Measurements from ENCODE around the gene LDLRAD4.

The LDLRAD4 gene

DNA sequence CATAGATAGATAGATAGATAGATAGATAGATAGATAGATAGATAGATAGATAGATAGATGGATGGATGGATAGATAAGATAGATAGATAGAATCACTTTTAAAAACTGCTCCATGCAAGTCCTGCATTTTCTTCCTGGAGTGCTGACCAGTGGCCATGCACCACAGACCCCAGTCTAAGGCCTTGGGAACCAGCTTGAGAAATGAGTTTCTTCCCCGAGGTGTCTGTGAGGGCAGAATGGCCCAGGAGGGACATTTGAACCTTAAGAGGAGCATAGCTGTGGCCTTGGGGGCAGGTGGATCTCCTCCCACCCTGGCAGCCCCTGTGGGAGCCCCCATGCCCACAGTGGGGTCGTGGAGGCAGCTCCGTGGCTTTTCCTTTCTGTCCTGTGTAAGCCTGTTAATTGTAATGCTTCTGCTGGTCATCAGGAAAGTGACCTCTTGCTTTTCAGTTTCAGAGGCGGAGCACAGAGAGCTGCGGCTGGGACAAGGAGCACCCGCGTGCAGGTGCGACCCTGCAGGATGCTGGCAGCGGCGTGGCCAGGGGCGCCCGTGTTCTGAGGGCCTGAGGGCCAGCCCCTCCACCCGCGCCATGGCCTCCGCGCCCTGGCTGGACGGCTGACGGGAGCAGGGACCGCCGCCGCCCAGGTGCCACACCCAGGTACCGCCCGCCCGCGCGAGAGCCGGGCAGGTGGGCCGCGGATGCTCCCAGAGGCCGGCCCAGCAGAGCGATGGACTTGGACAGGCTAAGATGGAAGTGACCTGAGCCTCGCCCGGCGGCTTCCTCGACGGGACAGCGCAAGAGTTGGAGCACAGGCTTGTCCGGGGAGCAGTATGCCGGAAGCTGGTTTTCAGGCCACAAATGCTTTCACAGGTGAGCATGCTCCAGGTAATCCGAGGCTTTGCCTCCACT lies 168.6 kb downstream of the LDLRAD4 start:
- DNase-seq (ENCODE audit: low spot score), result no peak

DNA sequence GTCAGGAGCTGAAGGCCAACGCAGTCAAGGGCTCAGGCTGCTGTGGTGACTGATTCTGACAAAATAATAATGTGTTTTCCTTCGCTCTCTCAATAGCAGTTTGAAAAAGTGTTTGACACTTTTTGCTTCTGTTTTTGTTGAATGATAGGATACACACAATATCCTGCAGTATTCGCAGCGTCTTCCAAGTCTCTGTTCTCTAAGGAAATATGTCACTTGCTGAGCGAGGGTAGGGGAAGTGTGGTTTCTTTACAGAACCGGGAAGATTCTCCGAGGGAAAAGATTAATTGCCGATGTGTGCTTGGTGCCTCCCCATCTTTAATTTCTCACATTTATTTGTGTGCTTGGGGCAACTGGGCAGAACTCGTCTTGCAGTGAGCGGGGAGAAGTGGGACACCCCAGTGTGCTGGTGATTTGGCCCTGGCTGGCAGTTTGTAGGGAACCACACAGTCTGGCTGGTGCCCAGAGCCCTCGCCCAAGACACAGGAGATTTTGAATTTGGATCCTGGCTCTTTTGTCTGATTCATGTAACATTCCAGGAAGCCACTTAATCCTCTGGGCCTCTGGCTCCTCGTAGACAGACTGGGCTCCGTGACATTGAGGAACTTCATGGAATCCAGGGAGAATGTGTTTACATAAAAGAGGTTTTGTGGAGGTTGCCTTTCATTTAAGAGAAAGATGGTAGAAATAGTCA lies 169.4 kb downstream of the LDLRAD4 start:
- DNase-seq (ENCODE audit: low spot score), result no peak

DNA sequence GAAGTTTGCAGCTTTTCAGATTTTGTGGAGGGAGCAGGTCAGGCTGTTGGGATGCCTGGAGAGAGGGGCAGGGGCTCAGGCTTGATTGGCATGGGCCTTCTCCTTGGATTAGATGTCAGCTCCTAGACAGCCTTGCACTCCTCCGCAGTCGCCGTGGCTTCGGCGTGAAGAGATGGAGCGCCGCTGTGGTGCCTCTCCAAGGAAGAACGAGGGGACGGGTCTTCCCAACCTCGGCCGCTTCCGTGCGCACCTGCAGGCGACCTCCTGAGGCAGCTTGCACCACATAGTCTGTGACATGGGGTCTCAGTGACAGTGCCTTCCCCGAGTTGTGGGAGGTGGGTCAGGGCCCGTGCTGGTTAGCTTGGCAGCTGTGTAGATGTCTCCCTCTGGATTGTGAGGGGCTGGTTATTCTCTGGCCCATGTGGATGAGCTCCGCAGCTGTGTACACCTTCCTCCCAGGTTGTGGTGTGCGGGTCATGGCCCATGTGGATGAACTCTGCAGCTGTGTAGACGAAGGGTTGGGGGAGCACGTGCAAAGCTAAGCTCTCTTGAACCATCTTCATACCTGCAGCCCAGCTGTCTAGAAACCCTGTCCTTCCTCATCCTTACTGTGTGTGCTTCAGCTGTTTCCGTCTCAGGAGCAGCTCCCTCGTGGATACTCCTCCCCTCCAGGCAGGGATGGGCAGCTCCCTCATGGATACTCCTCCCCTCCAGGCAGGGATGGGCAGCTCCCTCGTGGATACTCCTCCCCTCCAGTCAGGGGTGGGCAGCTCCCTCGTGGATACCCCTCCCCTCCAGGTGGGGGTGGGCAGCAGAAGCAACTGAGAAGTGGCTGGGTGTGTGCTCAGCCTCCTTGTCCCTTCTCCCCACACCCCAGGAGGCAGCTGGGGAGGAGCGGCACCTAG lies 170.3 kb downstream of the LDLRAD4 start:
- no peak for DNase-seq (ENCODE audit: low spot score)

DNA sequence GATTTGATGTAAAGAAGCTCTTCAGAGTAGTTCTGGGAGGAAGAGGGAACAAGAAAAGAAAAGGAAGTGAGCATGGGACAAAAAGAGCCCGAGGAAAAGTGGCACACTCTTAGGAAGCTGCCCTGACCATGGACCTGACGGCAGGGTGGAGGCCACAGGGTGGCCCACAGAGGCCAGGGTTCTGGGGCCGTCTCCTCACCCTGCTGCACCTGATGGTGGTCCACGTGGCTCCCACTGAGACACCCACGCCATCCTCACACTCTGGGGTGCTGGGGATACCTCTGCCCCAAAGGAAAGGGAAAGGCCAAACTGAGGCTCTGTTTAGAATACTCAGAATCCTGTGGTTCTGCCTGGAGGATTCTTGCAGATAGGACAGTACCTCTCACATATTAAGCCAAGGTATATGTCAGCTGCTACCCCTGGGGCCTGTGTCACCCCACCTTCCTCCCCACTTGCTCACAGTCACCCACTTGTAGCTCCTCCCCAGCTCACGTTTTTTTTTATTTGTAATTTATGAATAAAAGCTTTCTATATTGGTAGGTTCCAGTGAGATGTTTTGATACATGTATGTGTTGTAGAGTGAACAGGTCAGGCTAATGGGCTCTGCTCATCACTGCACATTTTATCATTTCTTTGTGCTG lies 171.1 kb downstream of the LDLRAD4 start:
- no peak for DNase-seq (ENCODE audit: low spot score)

DNA sequence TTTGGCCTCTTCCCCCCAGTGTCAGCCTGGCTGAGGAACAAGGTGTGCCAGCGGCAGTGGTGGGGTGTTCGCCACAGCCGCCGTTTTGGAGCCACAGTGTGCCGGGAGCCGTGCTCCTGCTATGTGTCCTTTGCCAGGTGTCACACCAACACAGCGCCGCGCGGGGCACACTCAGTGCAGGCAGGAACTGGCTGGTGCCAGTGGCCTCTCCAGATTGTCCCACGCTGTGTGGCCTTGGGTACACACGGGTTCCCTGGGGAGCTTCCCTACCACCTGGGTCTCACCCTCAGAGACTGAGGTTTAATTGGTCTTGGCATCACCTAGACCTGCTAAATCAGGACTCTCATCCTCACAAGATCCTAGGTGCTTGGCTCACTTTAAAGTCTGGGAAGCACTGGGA lies 171.6 kb downstream of the LDLRAD4 start:
- DNase-seq (ENCODE audit: low spot score), result no peak

DNA sequence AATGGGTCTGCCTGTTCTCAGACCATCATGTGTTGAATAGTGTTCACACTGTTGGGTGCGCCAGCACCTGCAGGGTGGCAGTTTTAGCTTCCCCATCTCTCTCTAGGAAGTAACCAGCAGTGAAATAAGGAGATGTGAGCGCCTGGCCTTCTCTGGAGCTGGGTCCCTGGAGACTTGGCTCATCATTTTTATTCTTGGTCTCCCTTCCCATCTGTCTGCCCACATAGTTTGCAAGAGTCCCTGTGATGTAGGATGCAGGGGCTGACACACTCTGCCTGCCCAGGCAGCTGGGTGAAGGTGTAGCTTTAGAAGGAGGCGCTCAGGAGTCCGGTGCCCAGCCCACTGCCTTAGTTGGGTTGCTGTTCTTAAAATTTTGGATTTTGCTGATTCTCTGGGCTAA lies 172.2 kb downstream of the LDLRAD4 start:
- no peak for DNase-seq (ENCODE audit: low spot score)

- no peak for DNase-seq (ENCODE audit: low spot score)
These were observed 173.6 kb downstream of the LDLRAD4 start for GRCh38 chr18:13392029-13392750.

DNA sequence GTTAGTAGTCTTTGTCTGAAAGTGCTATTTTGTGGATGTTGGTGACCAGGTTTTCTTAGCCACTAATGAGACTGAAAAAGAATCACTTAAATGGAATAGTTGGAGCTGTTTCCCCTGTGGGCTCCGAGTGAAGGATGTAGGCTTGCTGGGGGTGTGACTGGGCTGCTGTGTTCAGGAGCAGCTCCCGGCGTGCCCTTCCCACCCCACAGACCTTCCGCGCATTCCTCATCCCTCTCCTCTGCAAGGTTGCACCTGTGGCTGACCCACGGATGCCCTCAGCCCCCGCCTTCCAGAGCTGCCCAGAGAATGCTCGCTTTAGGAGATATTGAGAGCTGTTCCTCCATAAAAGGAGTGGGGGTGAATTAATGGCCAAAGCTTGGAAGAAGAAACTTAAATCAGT lies 174.3 kb downstream of the LDLRAD4 start:
- DNase-seq (ENCODE audit: low spot score), result no peak

- no peak for DNase-seq (ENCODE audit: low spot score)
These were observed 174.8 kb downstream of the LDLRAD4 start for GRCh38 chr18:13393338-13393737.

- no peak for DNase-seq (ENCODE audit: low spot score)
These were observed 176.2 kb downstream of the LDLRAD4 start for GRCh38 chr18:13394801-13395200.

GRCh38 chr18:13395577-13395976 lies 177.0 kb downstream of the LDLRAD4 start:
- DNase-seq (ENCODE audit: low spot score), result no peak

DNA sequence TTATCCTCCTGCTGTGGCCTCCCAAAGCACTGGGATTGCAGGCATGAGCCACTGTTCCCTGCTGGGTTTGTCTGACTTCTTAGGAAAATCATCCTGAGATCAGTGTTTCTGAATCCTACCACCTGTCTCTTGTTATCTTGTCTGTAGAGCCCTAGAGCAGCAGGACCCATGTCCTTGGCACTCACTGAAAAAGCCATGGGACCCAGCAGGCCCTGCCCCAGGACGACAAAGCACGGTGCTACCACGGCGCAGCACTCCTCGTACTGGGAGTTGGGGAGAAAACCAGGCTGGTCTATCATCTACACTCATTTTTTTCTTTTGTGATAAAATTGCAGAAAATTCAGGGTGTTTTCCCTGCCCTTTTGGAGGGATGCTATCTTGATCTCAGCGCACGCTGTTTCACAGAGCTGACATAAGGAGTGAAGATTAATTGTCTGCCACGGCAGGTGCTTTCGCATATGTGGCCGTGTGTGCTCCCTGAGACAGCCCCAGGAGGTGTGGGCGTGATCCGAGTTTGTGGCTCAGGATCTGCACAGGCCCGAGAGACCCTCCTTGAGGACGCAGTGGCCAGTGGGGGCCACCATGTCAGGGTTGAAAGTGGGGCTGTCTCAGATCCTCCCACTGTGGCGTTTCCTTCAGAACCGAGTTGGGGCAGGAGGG lies 179.1 kb downstream of the LDLRAD4 start:
- no peak for DNase-seq (ENCODE audit: low spot score)

DNA sequence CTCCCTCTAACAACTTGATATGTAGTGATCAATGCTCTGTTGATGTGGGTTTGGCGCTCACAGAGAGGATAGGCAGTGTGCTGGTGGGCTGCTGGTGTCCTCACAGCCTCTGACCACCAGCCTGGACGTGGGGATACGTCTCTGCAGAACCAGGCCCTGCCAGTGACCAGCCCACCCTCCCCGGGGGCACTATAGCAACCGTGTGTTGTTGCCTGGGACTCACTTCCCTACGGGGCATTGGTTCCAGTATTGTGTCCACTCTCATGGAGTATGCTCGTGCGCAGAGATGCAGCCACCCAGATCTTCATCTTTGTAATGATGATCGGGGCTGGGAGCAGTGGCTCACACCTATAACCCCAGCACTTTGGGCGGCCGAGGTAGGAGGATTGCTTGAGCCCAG lies 180.1 kb downstream of the LDLRAD4 start:
- no peak for DNase-seq (ENCODE audit: low spot score)

GRCh38 chr18:13399511-13399910 lies 181.0 kb downstream of the LDLRAD4 start:
- DNase-seq (ENCODE audit: low spot score), result no peak

GRCh38 chr18:13400636-13401315 lies 182.2 kb downstream of the LDLRAD4 start:
- DNase-seq (ENCODE audit: low spot score), result no peak

GRCh38 chr18:13401404-13401803 lies 182.8 kb downstream of the LDLRAD4 start:
- no peak for DNase-seq (ENCODE audit: low spot score)

DNA sequence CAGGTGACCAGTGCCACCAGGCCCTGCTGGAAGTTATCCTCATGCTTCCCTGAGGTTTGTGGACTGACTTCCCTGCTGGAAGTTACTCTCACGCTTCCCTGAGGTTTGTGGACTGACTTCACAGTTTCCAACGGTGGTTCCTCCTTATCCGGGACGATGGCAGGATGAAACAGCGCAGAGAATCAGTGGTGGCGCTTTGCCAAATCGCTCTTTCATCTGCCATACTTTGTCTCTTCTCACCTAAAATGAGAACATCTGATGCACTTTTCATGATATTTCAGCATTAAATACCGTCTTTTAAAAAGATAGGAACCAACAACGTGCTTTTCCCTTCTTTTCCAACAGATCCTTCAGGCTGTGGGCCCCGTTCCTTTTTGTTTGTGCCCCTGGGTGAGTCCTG lies 183.3 kb downstream of the LDLRAD4 start:
- DNase-seq (ENCODE audit: low spot score), result no peak

DNA sequence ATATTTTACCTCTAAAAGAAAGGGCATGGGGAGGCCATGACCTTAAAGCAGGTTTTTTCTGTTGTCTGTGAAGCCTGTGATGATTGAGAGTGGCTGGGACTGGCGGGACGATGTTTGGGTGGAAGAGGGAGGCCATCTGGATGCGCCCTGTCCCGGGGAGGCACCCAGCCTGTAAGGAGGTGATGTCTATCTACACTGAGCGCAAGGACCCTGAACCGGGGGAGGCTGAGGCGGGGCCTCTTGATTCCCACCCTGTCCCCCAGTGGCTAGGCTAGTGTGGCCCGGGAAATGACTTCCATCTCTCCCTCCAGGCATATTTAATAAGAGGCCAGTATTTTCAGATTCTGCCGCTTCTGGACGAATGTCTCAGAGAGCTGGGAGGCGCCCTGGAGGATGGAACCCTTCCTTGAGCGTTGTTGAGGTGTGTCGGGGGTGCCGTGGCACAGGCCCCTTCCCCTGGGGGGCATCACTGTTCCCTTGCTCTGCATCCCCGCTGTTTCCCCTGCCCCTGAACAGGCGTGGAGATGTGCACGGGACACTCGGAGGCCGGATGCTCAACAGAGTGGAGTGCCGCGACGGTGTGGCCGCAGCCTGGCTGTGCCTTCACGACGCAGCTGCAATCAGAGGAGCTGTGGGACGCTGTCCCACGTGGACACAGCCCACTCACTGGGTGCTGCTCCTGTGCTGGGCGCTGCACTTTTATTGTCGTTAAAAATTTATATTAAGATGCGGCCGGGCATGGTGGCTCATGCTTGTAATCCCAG lies 185.4 kb downstream of the LDLRAD4 start:
- no peak for DNase-seq (ENCODE audit: low spot score)

GRCh38 chr18:13405305-13406038 lies 186.9 kb downstream of the LDLRAD4 start:
- DNase-seq (ENCODE audit: low spot score), result no peak

Data from globus pallidus (tissue), 1 donor.